Heart left ventricle (tissue), 13 donors: ENCODE results near the gene ACSL3.

Source experiments
- POLR2A ChIP-seq, 2 donors: fragments of 450-650 bp; IDR thresholded peaks; one replicate each; pipeline ENCODE4 v1.6.1; 2017; ENCODE audit warnings: antibody characterized with exemption in 2 of 2, mild to moderate bottlenecking in 2 of 2, moderate library complexity in 2 of 2
- TF ChIP-seq, protein P1 (sequence below), 12 donors: fragments of 200-600 bp; sonication (generic) in 4 of 12; IDR thresholded peaks; one replicate each; pipeline versions ENCODE4 v1.5.0 to v1.8.0; 2018 to 2022; ENCODE audit warnings: antibody characterized with exemption in 12 of 12, mild to moderate bottlenecking in 5 of 12
- donor health status: ischemic (EF 13 %, LVEDD 7.1; RV severe dilation, severe dysfunction).
- donor health status: DM: no; HTN: yes; CAD: no.
- donor health status: DM: no; HTN: no; CAD: no.
- donor health status: ischemic (EF 25% LVEDD 6.9; RV normal size, moderate dysfunction).
- donor health status: ischemic (EF 25% LVEDD 5.7; RV mildly dilated, moderate dysfunction).
- donor health status: ischemic (EF 35%, LVEDD 5.7; RV mildly dilated, moderate dysfunction).
- donor health status: nonischemic (EF 11% LVEDD 7.7; RV severe dilation, severe dysfunction).
- donor health status: DM: yes; HTN: yes; CAD: no.
- donor health status: PGD.
- donor health status: ischemic (EF 29% LVEDD 5.4; RV normal size, mild dysfunction).
- donor health status: nonischemic (EF 23%, LVEDD 6.1; RV moderate dilation, normal function).

DNA sequence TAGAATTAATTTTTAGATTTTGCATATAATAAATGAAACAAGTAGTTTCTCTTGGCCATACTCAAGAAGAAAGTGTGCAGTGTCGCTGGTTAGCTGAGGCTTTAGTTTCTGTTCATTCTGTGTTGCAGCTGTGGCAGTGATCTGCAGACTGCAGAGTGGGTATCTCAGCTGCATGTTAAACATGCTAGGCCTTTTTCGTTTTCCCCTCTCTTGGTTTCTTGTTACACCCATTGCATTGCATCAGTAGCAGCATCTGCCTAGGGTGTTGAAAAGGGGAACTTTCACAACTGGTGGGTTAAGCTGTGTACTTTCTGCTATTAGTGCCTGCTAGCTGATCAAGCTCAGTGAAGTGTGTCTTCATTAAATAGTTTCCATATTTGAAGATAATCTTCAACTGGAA lies 51.3 kb downstream of the ACSL3 start:
- TF ChIP-seq, protein P1, sequence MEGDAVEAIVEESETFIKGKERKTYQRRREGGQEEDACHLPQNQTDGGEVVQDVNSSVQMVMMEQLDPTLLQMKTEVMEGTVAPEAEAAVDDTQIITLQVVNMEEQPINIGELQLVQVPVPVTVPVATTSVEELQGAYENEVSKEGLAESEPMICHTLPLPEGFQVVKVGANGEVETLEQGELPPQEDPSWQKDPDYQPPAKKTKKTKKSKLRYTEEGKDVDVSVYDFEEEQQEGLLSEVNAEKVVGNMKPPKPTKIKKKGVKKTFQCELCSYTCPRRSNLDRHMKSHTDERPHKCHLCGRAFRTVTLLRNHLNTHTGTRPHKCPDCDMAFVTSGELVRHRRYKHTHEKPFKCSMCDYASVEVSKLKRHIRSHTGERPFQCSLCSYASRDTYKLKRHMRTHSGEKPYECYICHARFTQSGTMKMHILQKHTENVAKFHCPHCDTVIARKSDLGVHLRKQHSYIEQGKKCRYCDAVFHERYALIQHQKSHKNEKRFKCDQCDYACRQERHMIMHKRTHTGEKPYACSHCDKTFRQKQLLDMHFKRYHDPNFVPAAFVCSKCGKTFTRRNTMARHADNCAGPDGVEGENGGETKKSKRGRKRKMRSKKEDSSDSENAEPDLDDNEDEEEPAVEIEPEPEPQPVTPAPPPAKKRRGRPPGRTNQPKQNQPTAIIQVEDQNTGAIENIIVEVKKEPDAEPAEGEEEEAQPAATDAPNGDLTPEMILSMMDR (IDR thresholded peaks at IDR 0.05) = no peak
- TF ChIP-seq POLR2A (IDR thresholded peaks at IDR 0.05) = no peak
